ENCODE results near the gene PMS1. TPM values are rescaled to one million over a fixed set of nuclear protein-coding genes. Genes with fewer than 3 reads are reported as not detected.

Gene PMS1
- total and polyA plus RNA-seq, 2 donors (not counting 3 experiments of a cell fraction or from before 2014, with no cell fraction given), result 6.6 to 27.8 TPM

GRCh38 chr2:189862751-189863150 lies 78.5 kb downstream of the PMS1 start:
- CTCF ChIA-PET, result interaction anchor here (1.0 to 1.1 kb wide), 2 partner anchors 15 to 30 kb away, joined by 3 read pairs; no protein-coding TSS in a partner anchor
- H4K20me1 ChIP-seq (replicated peaks; ENCODE audit: control insufficient read depth, extremely low read depth, insufficient read depth, low read length), result no peaks in the 10 kb centered on the region
- dilution Hi-C loops (cut with MboI; ENCODE audit: extremely low pct_ligation_motif_present, low sequenced_read_pairs), result no loop called here

More at GRCh38 chr2:189862751-189863150, 78.5 kb downstream of the PMS1 start:
- H3K27ac ChIP-seq (ENCODE audit: insufficient read depth, low read depth, low read length), result no peak overlapping the region
- POLR2A ChIA-PET, result no interaction called here
- no peak for FAIRE-seq
- H3K79me2 ChIP-seq (ENCODE audit: control insufficient read depth, insufficient read depth, low read length), result no peaks in the 10 kb centered on the region
- H3K36me3 ChIP-seq (ENCODE audit: control insufficient read depth in 2 of 2, extremely low read depth in 1 of 2, insufficient read depth in 2 of 2, low read length in 2 of 2), result peaks cover 0 to 2% of the 10 kb centered on the region in 2 experiments
- no TSS peak for BruUV-seq (replicated peaks)
- TF ChIP-seq FOS (IDR thresholded peaks at IDR 0.05; ENCODE audit: borderline replicate concordance, insufficient read depth, low read length), result no peak
- no peak for TF ChIP-seq EZH2 (IDR thresholded peaks at IDR 0.05; ENCODE audit: borderline replicate concordance, low read depth, low read length, severe bottlenecking)
- no peak for TF ChIP-seq POLR2AphosphoS5 (IDR thresholded peaks at IDR 0.05; ENCODE audit: insufficient read depth, low read depth, low read length)
- no peak for TF ChIP-seq CTCF (IDR thresholded peaks at IDR 0.05; ENCODE audit: extremely low read depth in 1 of 2, insufficient read depth in 1 of 2, low read depth in 1 of 2, low read length in 2 of 2)
- no peak for TF ChIP-seq POLR2A (IDR thresholded peaks at IDR 0.05; ENCODE audit: low read depth, low read length)
- no peak for TF ChIP-seq MAX (IDR thresholded peaks at IDR 0.05; ENCODE audit: insufficient read depth, insufficient read length)
- no peak for TF ChIP-seq MYC (IDR thresholded peaks at IDR 0.05; ENCODE audit: low read depth, low read length)
- no peak for TF ChIP-seq JUN (IDR thresholded peaks at IDR 0.05; ENCODE audit: borderline replicate concordance, insufficient read depth, insufficient read length, low read depth)
- TF ChIP-seq GATA2 (IDR thresholded peaks at IDR 0.05; ENCODE audit: insufficient read depth, insufficient read length, low read depth, low read length), result no peak
- H3K4me1 ChIP-seq (ENCODE audit: control insufficient read depth, extremely low read depth, insufficient read depth, low read length), result no peaks in the 10 kb centered on the region
- no peak for DNase-seq (ENCODE audit: low read depth, low spot score)
- H2AFZ ChIP-seq (ENCODE audit: low read depth, low read length), result no peak overlapping the region
- intact Hi-C loops (cut with micrococcal nuclease), result no loop called here
- no peak overlapping the region for H3K4me3 ChIP-seq (replicated peaks in 1 of 3; ENCODE audit: insufficient read depth in 1 of 3, low read depth in 1 of 3, low read length in 3 of 3)
- H3K9ac ChIP-seq (replicated peaks; ENCODE audit: extremely low read depth, insufficient read depth, low read length), result no peak overlapping the region
- H3K9me3 ChIP-seq (replicated peaks; ENCODE audit: control insufficient read depth, insufficient read depth, low read length), result no peaks in the 10 kb centered on the region
- no peaks in the 10 kb centered on the region for H3K9me1 ChIP-seq (replicated peaks; ENCODE audit: control insufficient read depth, extremely low read depth, insufficient read depth, low read length)
- H3K27me3 ChIP-seq (ENCODE audit: control insufficient read depth in 2 of 2, insufficient read depth in 2 of 2, low read length in 2 of 2), result no peaks in the 10 kb centered on the region
- H3K4me2 ChIP-seq (ENCODE audit: insufficient read depth, low read length), result no peak overlapping the region

Measured in endothelial cell of umbilical vein (primary cell).